Uterus (tissue), 4 donors: ENCODE measurements around the gene GLB1L3. TPM values are rescaled to one million over a fixed set of nuclear protein-coding genes. Genes with fewer than 3 reads are reported as not detected.

Experiments used
- DNase-seq, 2 donors: peaks; one replicate each; pipeline ENCODE4 v3.0.0-alpha.2; 2019 to 2020
- H3K27ac ChIP-seq, 2 donors: fragments of 200-600 bp; sonication (generic); 1 replicate in 1 of 2; 2 replicates in 1 of 2; pipeline ENCODE4 v1.5.1; 2016 to 2018
- H3K27me3 ChIP-seq, 2 donors: fragments of 200-600 bp; sonication (generic); one replicate each; pipeline ENCODE4 v1.5.1; 2018 to 2019; ENCODE audit warnings: control low read depth in 1 of 2
- H3K36me3 ChIP-seq, 2 donors: fragments of 200-600 bp; sonication (generic); one replicate each; pipeline ENCODE4 v1.5.1; 2019; ENCODE audit warnings: control low read depth in 1 of 2
- H3K4me1 ChIP-seq, 2 donors: fragments of 200-600 bp; sonication (generic); one replicate each; pipeline ENCODE4 v1.5.1; 2018 to 2019; ENCODE audit warnings: control low read depth in 1 of 2
- H3K4me3 ChIP-seq, 2 donors: fragments of 200-600 bp; sonication (generic); 1 replicate in 1 of 2; 2 replicates in 1 of 2; pipeline ENCODE4 v1.5.1; 2018 to 2019; ENCODE audit warnings: mild to moderate bottlenecking in 1 of 2
- H3K9me3 ChIP-seq, 2 donors: fragments of 200-600 bp; sonication (generic); one replicate each; pipeline ENCODE4 v1.5.1; 2019; ENCODE audit warnings: control low read depth in 1 of 2
- CTCF ChIP-seq, 4 experiments: fragments of 200-600 bp in 2 of 4; fragments of 450-650 bp in 2 of 4; sonication (generic) in 2 of 4; IDR thresholded peaks; one replicate each; pipeline ENCODE4 v1.5.1; 2016 to 2019; ENCODE audit warnings: antibody characterized with exemption in 4 of 4, mild to moderate bottlenecking in 2 of 4, moderate library complexity in 1 of 4
- POLR2A ChIP-seq, 2 donors: fragments of 450-650 bp; IDR thresholded peaks; one replicate each; pipeline ENCODE4 v1.6.1; 2016; ENCODE audit warnings: antibody characterized with exemption in 2 of 2, mild to moderate bottlenecking in 1 of 2, moderate library complexity in 1 of 2
- intact Hi-C: fragments of 100-400 bp; cut with DNase I; formaldehyde crosslinking; loops from one replicate; pipeline ENCODE4 v1.15.1; 2023; ENCODE audit warnings: low total_unique reads
- total RNA-seq, 4 donors: library from RNA; depleted of rRNA in 3 of 4; stranded (reverse); fragments of >200 nt in 3 of 4; gene quantifications; one replicate each; pipeline versions ENCODE4 v1.1.0 to v1.2.4, GENCODE V29; 2014 to 2023
- donor health status: DM: yes; HTN: yes; CAD: no.

The GLB1L3 gene
- total RNA-seq, 4 donors from 2014 or later, result 1.4 to 7.2 TPM; not detected in 2

DNA sequence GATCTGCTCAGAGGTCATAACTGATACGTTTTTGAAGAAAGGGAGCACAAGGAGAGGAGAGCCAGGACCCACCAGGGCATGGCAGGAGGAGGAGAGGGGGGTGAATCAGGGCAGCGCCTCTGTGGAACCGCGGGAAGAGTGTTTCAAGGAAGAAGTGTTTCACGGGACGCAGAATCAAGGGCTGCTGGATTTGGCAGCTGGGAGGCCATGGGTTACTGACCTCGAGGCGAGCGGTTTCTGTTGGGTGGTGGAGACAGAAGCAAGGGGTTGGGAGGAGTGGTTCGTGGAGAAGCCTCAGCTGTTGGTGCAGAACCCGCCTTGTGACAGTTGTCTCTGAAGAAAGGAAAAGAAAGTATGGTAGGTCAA, 38.6 kb upstream of the GLB1L3 start:
- no peaks in the 10 kb centered on the region for H3K27me3 ChIP-seq
- no peaks in the 10 kb centered on the region for H3K4me1 ChIP-seq
- no peak for DNase-seq
- no peaks in the 10 kb centered on the region for H3K36me3 ChIP-seq
- no peaks in the 10 kb centered on the region for H3K9me3 ChIP-seq
- intact Hi-C loops, result no loop called here
- H3K4me3 ChIP-seq, result no peak overlapping the region
- TF ChIP-seq CTCF (IDR thresholded peaks at IDR 0.05) (no peak), POLR2A (IDR thresholded peaks at IDR 0.05) (no peak)
- H3K27ac ChIP-seq, result no peak overlapping the region

- no peak overlapping the region for H3K4me3 ChIP-seq
- H3K27me3 ChIP-seq, result no peaks in the 10 kb centered on the region
- no peaks in the 10 kb centered on the region for H3K36me3 ChIP-seq
- no peak for DNase-seq
- H3K9me3 ChIP-seq, result no peaks in the 10 kb centered on the region
- no peaks in the 10 kb centered on the region for H3K4me1 ChIP-seq
- H3K27ac ChIP-seq, result no peak overlapping the region
- TF ChIP-seq POLR2A (IDR thresholded peaks at IDR 0.05), result no peak
- no peak for TF ChIP-seq CTCF (IDR thresholded peaks at IDR 0.05)
- intact Hi-C loops, result no loop called here
These were observed 37.2 kb upstream of the GLB1L3 start for GRCh38 chr11:134238956-134239355.

GRCh38 chr11:134240592-134240991, 35.6 kb upstream of the GLB1L3 start:
- no peaks in the 10 kb centered on the region for H3K36me3 ChIP-seq
- no peaks in the 10 kb centered on the region for H3K27me3 ChIP-seq
- H3K9me3 ChIP-seq, result no peaks in the 10 kb centered on the region
- no peak for DNase-seq
- intact Hi-C loops, result no loop called here
- TF ChIP-seq CTCF (IDR thresholded peaks at IDR 0.05), result no peak
- no peak for TF ChIP-seq POLR2A (IDR thresholded peaks at IDR 0.05)
- H3K27ac ChIP-seq, result no peak overlapping the region
- no peaks in the 10 kb centered on the region for H3K4me1 ChIP-seq
- H3K4me3 ChIP-seq, result no peak overlapping the region

- no peaks in the 10 kb centered on the region for H3K36me3 ChIP-seq
- intact Hi-C loops, result no loop called here
These were observed 33.8 kb upstream of the GLB1L3 start for GRCh38 chr11:134242376-134242775.

DNA sequence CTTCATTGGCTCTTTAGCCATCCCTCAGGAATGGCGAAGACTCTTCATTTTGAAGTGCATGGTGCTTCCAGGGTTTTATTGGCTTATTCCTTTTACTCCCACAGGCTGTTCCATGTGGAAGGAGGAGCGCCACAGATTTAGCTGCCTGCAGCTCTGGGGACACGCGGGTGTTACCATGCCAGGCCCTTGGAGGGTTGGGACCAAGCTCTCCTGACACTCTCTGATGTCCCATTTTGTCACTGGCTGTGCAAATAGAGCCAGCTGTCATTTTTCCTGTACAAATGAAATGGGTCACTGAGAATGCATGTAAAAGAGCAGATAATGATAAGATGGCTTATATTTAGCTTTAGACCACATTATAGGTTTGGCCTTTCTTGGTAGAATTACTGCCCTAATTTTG, 32.3 kb upstream of the GLB1L3 start:
- TF ChIP-seq CTCF (IDR thresholded peaks at IDR 0.05), result no peak
- TF ChIP-seq POLR2A (IDR thresholded peaks at IDR 0.05), result no peak
- no peaks in the 10 kb centered on the region for H3K9me3 ChIP-seq
- no peak for DNase-seq
- intact Hi-C loops, result no loop called here
- H3K27me3 ChIP-seq, result no peaks in the 10 kb centered on the region
- no peaks in the 10 kb centered on the region for H3K4me1 ChIP-seq
- no peak overlapping the region for H3K27ac ChIP-seq
- H3K36me3 ChIP-seq, result no peaks in the 10 kb centered on the region
- no peak overlapping the region for H3K4me3 ChIP-seq

More at GRCh38 chr11:134242376-134242775, 33.8 kb upstream of the GLB1L3 start:
- Histone ChIP-seq H3K4me1 (no peaks in the 10 kb centered on the region), H3K27me3 (no peaks in the 10 kb centered on the region), H3K9me3 (no peaks in the 10 kb centered on the region), H3K4me3 (no peak overlapping the region), H3K27ac (no peak overlapping the region)
- DNase-seq, result no peak
- TF ChIP-seq POLR2A (IDR thresholded peaks at IDR 0.05), result no peak
- no peak for TF ChIP-seq CTCF (IDR thresholded peaks at IDR 0.05)
